GM23338 (cell line): ENCODE data around the gene KDM4B. TPM values are rescaled to one million over a fixed set of nuclear protein-coding genes. Genes with fewer than 3 reads are reported as not detected.

Source experiments
- ATAC-seq: fragments of 200-7000 bp; cut with Tn5 transposase; 3 replicates; pipeline ENCODE4 v1.9.1; 2020
- DNase-seq: peaks from one replicate; pipeline ENCODE4 v3.0.0-alpha.2; 2015; ENCODE audit warnings: low spot score
- H2AFZ ChIP-seq: fragments of 200-600 bp; sonication (generic); 2 replicates; pipeline ENCODE4 v1.8.0; 2016; ENCODE audit warnings: antibody characterized with exemption, mild to moderate bottlenecking, moderate library complexity
- H3F3A ChIP-seq: fragments of 200-600 bp; sonication (generic); replicated peaks from 2 replicates; pipeline ENCODE4 v1.8.0; 2017; ENCODE audit warnings: antibody characterized with exemption, mixed run types, low read depth
- H3K27ac ChIP-seq: fragments of 200-600 bp; sonication (generic); 2 replicates; pipeline ENCODE4 v1.6.1; 2016; ENCODE audit warnings: low read depth
- H3K27me3 ChIP-seq: fragments of 200-600 bp; sonication (generic); 2 replicates; pipeline ENCODE4 v1.8.0; 2016; ENCODE audit warnings: mild to moderate bottlenecking, mixed run types, moderate library complexity; ENCODE audit not compliant: insufficient read depth
- H3K36me3 ChIP-seq: fragments of 200-600 bp; sonication (generic); 2 replicates; pipeline ENCODE4 v1.8.0; 2016; ENCODE audit warnings: mild to moderate bottlenecking; ENCODE audit not compliant: insufficient read depth
- H3K4me1 ChIP-seq: fragments of 200-600 bp; sonication (generic); 2 replicates; pipeline ENCODE4 v1.8.0; 2016; ENCODE audit warnings: mild to moderate bottlenecking, moderate library complexity; ENCODE audit not compliant: insufficient read depth
- H3K4me2 ChIP-seq: fragments of 200-600 bp; sonication (generic); 2 replicates; pipeline ENCODE4 v1.7.1; 2017; ENCODE audit warnings: mixed run types
- H3K4me3 ChIP-seq: fragments of 200-600 bp; sonication (generic); 2 replicates; pipeline ENCODE4 v1.6.1; 2016; ENCODE audit warnings: mixed run types
- H3K79me2 ChIP-seq: fragments of 200-600 bp; sonication (generic); replicated peaks from 2 replicates; pipeline ENCODE4 v1.8.0; 2017; ENCODE audit warnings: mild to moderate bottlenecking; ENCODE audit not compliant: insufficient read depth
- H3K9me2 ChIP-seq: fragments of 200-600 bp; sonication (generic); 2 replicates; pipeline ENCODE4 v1.8.0; 2017; ENCODE audit not compliant: insufficient read depth
- H4K20me1 ChIP-seq: fragments of 200-600 bp; sonication (generic); replicated peaks from 2 replicates; pipeline ENCODE4 v1.8.0; 2017; ENCODE audit warnings: mild to moderate bottlenecking; ENCODE audit not compliant: insufficient read depth
- H3K27ac Mint-ChIP-seq: 2 replicates; pipeline ENCODE4 v1.8.0; 2020; ENCODE audit warnings: inconsistent platforms, mild to moderate bottlenecking, moderate library complexity, mixed read lengths
- H3K27me3 Mint-ChIP-seq: 3 replicates; pipeline ENCODE4 v1.8.0; 2022; ENCODE audit warnings: low read depth, mild to moderate bottlenecking, moderate library complexity, mixed read lengths, inconsistent platforms; ENCODE audit not compliant: insufficient read depth, poor library complexity
- H3K36me3 Mint-ChIP-seq: 3 replicates; pipeline ENCODE4 v1.8.0; 2021; ENCODE audit warnings: low read depth, mild to moderate bottlenecking, inconsistent platforms, moderate library complexity, mixed read lengths
- H3K4me1 Mint-ChIP-seq: 3 replicates; pipeline ENCODE4 v1.8.0; 2020; ENCODE audit warnings: mild to moderate bottlenecking, inconsistent platforms, mixed read lengths
- H3K4me3 Mint-ChIP-seq: 3 replicates; pipeline ENCODE4 v1.8.0; 2021; ENCODE audit warnings: moderate library complexity, mild to moderate bottlenecking, inconsistent platforms, mixed read lengths
- H3K9me3 Mint-ChIP-seq: 3 replicates; pipeline ENCODE4 v1.8.0; 2020; ENCODE audit warnings: moderate library complexity, mild to moderate bottlenecking, inconsistent platforms, mixed read lengths
- CREB1 ChIP-seq: fragments of 250-450 bp; sonication (Bioruptor Pico); IDR thresholded peaks from 2 replicates; pipeline ENCODE4 v1.5.0; 2020; ENCODE audit warnings: low read depth, mild to moderate bottlenecking, moderate library complexity
- ETS1 ChIP-seq: IDR thresholded peaks from 2 replicates; pipeline ENCODE4 v1.6.1; 2016; ENCODE audit warnings: antibody characterized with exemption
- EZH2phosphoT487 ChIP-seq: fragments of 200-600 bp; sonication (generic); IDR thresholded peaks from one replicate; pipeline ENCODE4 v1.8.1; 2018; ENCODE audit warnings: antibody characterized with exemption; ENCODE audit not compliant: unreplicated experiment
- NANOG ChIP-seq: IDR thresholded peaks from 2 replicates; pipeline ENCODE4 v1.6.1; 2016; ENCODE audit warnings: antibody characterized with exemption, borderline replicate concordance
- POLR2AphosphoS5 ChIP-seq: IDR thresholded peaks from 2 replicates; pipeline ENCODE4 v1.6.1; 2016; ENCODE audit warnings: antibody characterized with exemption, low read depth
- REST ChIP-seq: IDR thresholded peaks from one replicate; pipeline ENCODE4 v1.6.1; 2018; ENCODE audit warnings: antibody characterized with exemption; ENCODE audit not compliant: unreplicated experiment
- ZNF331 ChIP-seq: fragments of 250-450 bp; sonication (Bioruptor Pico); IDR thresholded peaks from 2 replicates; pipeline ENCODE4 v1.5.0; 2020; ENCODE audit warnings: low read depth, mild to moderate bottlenecking, moderate library complexity
- ZNF462 ChIP-seq: fragments of 250-450 bp; sonication (Bioruptor Pico); IDR thresholded peaks from 2 replicates; pipeline ENCODE4 v1.5.0; 2020; ENCODE audit warnings: mild to moderate bottlenecking, moderate library complexity
- polyA plus RNA-seq: library from polyadenylated mRNA; unstranded; fragments of >200 nt; fragmentation: Nextera tagmentation; extraction: Ambion mirVana; gene quantifications from 2 replicates; pipeline ENCODE4 v1.2.1, GENCODE V29; 2016
- total RNA-seq: library from RNA; depleted of rRNA; stranded (reverse); fragments of >200 nt; shearing (Covaris generic); gene quantifications from 2 replicates; pipeline ENCODE4 v1.2.3, GENCODE V29; 2014

KDM4B gene
- total and polyA plus RNA-seq, 2 experiments from 2014 or later: 9.1 to 27.6 TPM

- no peak for TF ChIP-seq REST
- TF ChIP-seq ZNF462 (CRISPR knock-in tag): no peak
- TF ChIP-seq CREB1 (CRISPR knock-in tag): no peak
- no peak for TF ChIP-seq EZH2phosphoT487
- TF ChIP-seq ZNF331 (CRISPR knock-in tag): no peak
- TF ChIP-seq NANOG: no peak
- no peak for TF ChIP-seq POLR2AphosphoS5
- no peak for TF ChIP-seq ETS1
- H3K27me3 ChIP-seq: no peaks in the 10 kb centered on the region
- no peak overlapping the region for H3K4me3 Mint-ChIP-seq
Observed at GRCh38 chr19:5129691-5130090, 160.8 kb downstream of the KDM4B start.

More at GRCh38 chr19:5129691-5130090, 160.8 kb downstream of the KDM4B start:
- H4K20me1 ChIP-seq: no peaks in the 10 kb centered on the region
- no peak for ATAC-seq
- Mint-ChIP-seq H3K9me3 (no peaks in the 10 kb centered on the region), H3K27ac (peak overlapping the region; percentile 82), H3K36me3 (peaks cover 6% of the 10 kb centered on the region; the same call in 2 of the 3 replicates), H3K27me3 (peaks cover 13% of the 10 kb centered on the region), H3K4me1 (peaks cover 50% of the 10 kb centered on the region)
- no peak overlapping the region for H3K4me3 ChIP-seq
- no peaks in the 10 kb centered on the region for H3K9me2 ChIP-seq
- H3K4me2 ChIP-seq: no peak overlapping the region
- H2AFZ ChIP-seq: no peak overlapping the region
- H3K27ac ChIP-seq: peak overlapping the region; percentile 78; the same call in 1 of the 2 replicates
- H3K79me2 ChIP-seq: no peaks in the 10 kb centered on the region
- peaks cover 28% of the 10 kb centered on the region for H3K4me1 ChIP-seq
- DNase-seq: no peak
- no peaks in the 10 kb centered on the region; the same call in 1 of the 2 replicates for H3F3A ChIP-seq
- H3K36me3 ChIP-seq: no peaks in the 10 kb centered on the region
